GM12801 (cell line): Measurements from ENCODE around the gene USP48.

Experiments used
- CTCF ChIP-seq: IDR thresholded peaks from one replicate; pipeline ENCODE4 v1.5.1; 2011; ENCODE audit warnings: control low read depth; ENCODE audit not compliant: insufficient read length; ENCODE audit errors: extremely low read depth

Gene USP48

GRCh38 chr1:21691739-21692138, 91.2 kb downstream of the USP48 start:
- no peak for TF ChIP-seq CTCF

- TF ChIP-seq CTCF = no peak
Measured at GRCh38 chr1:21689661-21690372, 93.1 kb downstream of the USP48 start.

- TF ChIP-seq CTCF = no peak
Measured at GRCh38 chr1:21687081-21687529, 95.8 kb downstream of the USP48 start.

GRCh38 chr1:21685946-21686678, 96.8 kb downstream of the USP48 start:
- TF ChIP-seq CTCF = no peak

GRCh38 chr1:21681426-21681825, 101.5 kb downstream of the USP48 start:
- TF ChIP-seq CTCF = no peak

GRCh38 chr1:21680918-21681317, 102.0 kb downstream of the USP48 start:
- no peak for TF ChIP-seq CTCF

- no peak for TF ChIP-seq CTCF
Measured at GRCh38 chr1:21680381-21680780, 102.6 kb downstream of the USP48 start.
